Gastrocnemius medialis (tissue), 4 donors: ENCODE data around the gene EPYC. TPM values are rescaled to one million over a fixed set of nuclear protein-coding genes. Genes with fewer than 3 reads are reported as not detected.

Experiments used
- ATAC-seq, 2 donors: fragments of 150-250 bp; one replicate each; pipeline ENCODE4 v1.9.1; 2016
- DNase-seq, 2 donors: peaks; one replicate each; pipeline ENCODE4 v3.0.0-alpha.2; 2019
- H3K27ac ChIP-seq, 4 donors: fragments of 200-600 bp; sonication (generic); 1 replicate in 1 of 4; 2 replicates in 3 of 4; pipeline ENCODE4 v1.5.1; 2016 to 2018; ENCODE audit warnings: mild to moderate bottlenecking in 2 of 4, moderate library complexity in 1 of 4
- H3K27me3 ChIP-seq, 3 donors: fragments of 200-600 bp; sonication (generic) in 2 of 3; 1 replicate in 1 of 3; 2 replicates in 2 of 3; pipeline versions ENCODE4 v1.5.1 to v1.6.0; 2016 to 2019; ENCODE audit warnings: mild to moderate bottlenecking in 1 of 3, moderate library complexity in 1 of 3
- H3K36me3 ChIP-seq, 2 donors: fragments of 200-600 bp; sonication (generic) in 1 of 2; one replicate each; pipeline ENCODE4 v1.5.1; 2017 to 2018
- H3K4me1 ChIP-seq, 2 donors: fragments of 200-600 bp; sonication (generic) in 1 of 2; one replicate each; pipeline ENCODE4 v1.5.1; 2016 to 2017; ENCODE audit warnings: mild to moderate bottlenecking in 2 of 2
- H3K4me3 ChIP-seq, 4 donors: fragments of 200-600 bp; sonication (generic) in 3 of 4; 1 replicate in 1 of 4; 2 replicates in 3 of 4; pipeline ENCODE4 v1.5.1; 2016 to 2019; ENCODE audit warnings: mild to moderate bottlenecking in 2 of 4
- H3K9me3 ChIP-seq, 3 donors: fragments of 200-600 bp; sonication (generic) in 2 of 3; 1 replicate in 1 of 3; 2 replicates in 2 of 3; pipeline ENCODE4 v1.5.1; 2016 to 2019
- CTCF ChIP-seq, 5 experiments: fragments of 450-650 bp in 3 of 5; fragments of 200-600 bp in 2 of 5; sonication (generic) in 2 of 5; IDR thresholded peaks in 4 of 5; conservative IDR thresholded peaks in 1 of 5; 1 replicate in 4 of 5; 2 replicates in 1 of 5; pipeline ENCODE4 v1.5.1; 2016 to 2019; ENCODE audit warnings: antibody characterized with exemption in 5 of 5, mild to moderate bottlenecking in 3 of 5, moderate library complexity in 3 of 5
- POLR2A ChIP-seq, 2 donors: fragments of 450-650 bp; IDR thresholded peaks; one replicate each; pipeline ENCODE4 v1.6.1; 2017; ENCODE audit warnings: antibody characterized with exemption in 2 of 2, mild to moderate bottlenecking in 2 of 2, moderate library complexity in 2 of 2
- in situ Hi-C, 4 donors: fragments of 200-750 bp; cut with MboI; loops; one replicate each; pipeline versions ENCODE4 v1.15.0 to v1.8.0; 2017; ENCODE audit warnings: low sequenced_read_pairs in 4 of 4
- intact Hi-C: fragments of 100-400 bp; cut with DNase I; formaldehyde crosslinking; loops from one replicate; pipeline ENCODE4 v1.15.1; 2023; ENCODE audit warnings: low total_unique reads
- total RNA-seq, 4 donors: library from RNA; depleted of rRNA; stranded (reverse); fragments of >200 nt; gene quantifications; one replicate each; pipeline versions ENCODE4 v1.1.0 to v1.2.3, GENCODE V29; 2016

The EPYC gene
- total RNA-seq, 4 donors from 2014 or later, result not detected

GRCh38 chr12:90938451-90938850 is 66.3 kb downstream of the EPYC start:
- Histone ChIP-seq H3K36me3 (no peaks in the 10 kb centered on the region), H3K27ac (no peak overlapping the region), H3K9me3 (no peaks in the 10 kb centered on the region), H3K4me1 (no peaks in the 10 kb centered on the region), H3K27me3 (no peaks in the 10 kb centered on the region), H3K4me3 (no peak overlapping the region)
- in situ Hi-C loops (loop anchor here in 1 of 4 donors (25.0 kb wide), 1 partner anchor 1401 kb away; the partner anchor contains the start of gene POC1B), intact Hi-C loops (no loop called here)
- no peak for DNase-seq
- no peak for TF ChIP-seq POLR2A (IDR thresholded peaks at IDR 0.05)
- TF ChIP-seq CTCF (IDR thresholded peaks at IDR 0.05 in 4 of 5, conservative IDR thresholded peaks at IDR 0.05 in 1 of 5), result no peak
- no peak for ATAC-seq

- in situ Hi-C loops, result loop anchor here in 1 of 4 donors (25.0 kb wide), 1 partner anchor 1400 kb away; the partner anchor contains the start of gene POC1B
- ATAC-seq, result no peak
- H3K27ac ChIP-seq, result no peak overlapping the region
Measured at GRCh38 chr12:90937651-90938050, 67.1 kb downstream of the EPYC start.

GRCh38 chr12:90936230-90937005 is 68.4 kb downstream of the EPYC start:
- in situ Hi-C loops, result loop anchor here in 1 of 4 donors (25.0 kb wide), 1 partner anchor 1399 kb away; the partner anchor contains the start of gene POC1B
- no peaks in the 10 kb centered on the region for H3K9me3 ChIP-seq
- H3K27ac ChIP-seq, result no peak overlapping the region
- H3K4me3 ChIP-seq, result no peak overlapping the region
- H3K27me3 ChIP-seq, result no peaks in the 10 kb centered on the region
- ATAC-seq, result no peak
- DNase-seq, result no peak
- intact Hi-C loops, result no loop called here
- TF ChIP-seq POLR2A (IDR thresholded peaks at IDR 0.05), result no peak
- TF ChIP-seq CTCF (IDR thresholded peaks at IDR 0.05 in 4 of 5, conservative IDR thresholded peaks at IDR 0.05 in 1 of 5), result no peak
- no peaks in the 10 kb centered on the region for H3K36me3 ChIP-seq
- H3K4me1 ChIP-seq, result no peaks in the 10 kb centered on the region

More at GRCh38 chr12:90937651-90938050, 67.1 kb downstream of the EPYC start:
- Histone ChIP-seq H3K9me3 (no peaks in the 10 kb centered on the region), H3K4me1 (no peaks in the 10 kb centered on the region), H3K36me3 (no peaks in the 10 kb centered on the region), H3K27me3 (no peaks in the 10 kb centered on the region), H3K4me3 (no peak overlapping the region)
- intact Hi-C loops, result no loop called here
- no peak for DNase-seq
- TF ChIP-seq CTCF (IDR thresholded peaks at IDR 0.05 in 4 of 5, conservative IDR thresholded peaks at IDR 0.05 in 1 of 5) (no peak), POLR2A (IDR thresholded peaks at IDR 0.05) (no peak)

- in situ Hi-C loops, result loop anchor here in 1 of 4 donors (25.0 kb wide), 1 partner anchor 1388 kb away; the partner anchor contains the start of gene POC1B
- Histone ChIP-seq H3K4me1 (no peaks in the 10 kb centered on the region), H3K4me3 (no peak overlapping the region), H3K36me3 (no peaks in the 10 kb centered on the region), H3K27me3 (no peaks in the 10 kb centered on the region), H3K27ac (no peak overlapping the region), H3K9me3 (no peaks in the 10 kb centered on the region)
- TF ChIP-seq CTCF (IDR thresholded peaks at IDR 0.05 in 4 of 5, conservative IDR thresholded peaks at IDR 0.05 in 1 of 5) (no peak), POLR2A (IDR thresholded peaks at IDR 0.05) (no peak)
- ATAC-seq (no peak), DNase-seq (no peak)
- intact Hi-C loops, result no loop called here
Measured at GRCh38 chr12:90925562-90925961, 79.2 kb downstream of the EPYC start.
